Fibroblast of skin of abdomen (primary cell): Measurements from ENCODE around the gene TEX10.

Experiments
- DNase-seq: peaks from one replicate; pipeline ENCODE4 v3.0.0-alpha.2; 2013

TEX10 gene

DNA sequence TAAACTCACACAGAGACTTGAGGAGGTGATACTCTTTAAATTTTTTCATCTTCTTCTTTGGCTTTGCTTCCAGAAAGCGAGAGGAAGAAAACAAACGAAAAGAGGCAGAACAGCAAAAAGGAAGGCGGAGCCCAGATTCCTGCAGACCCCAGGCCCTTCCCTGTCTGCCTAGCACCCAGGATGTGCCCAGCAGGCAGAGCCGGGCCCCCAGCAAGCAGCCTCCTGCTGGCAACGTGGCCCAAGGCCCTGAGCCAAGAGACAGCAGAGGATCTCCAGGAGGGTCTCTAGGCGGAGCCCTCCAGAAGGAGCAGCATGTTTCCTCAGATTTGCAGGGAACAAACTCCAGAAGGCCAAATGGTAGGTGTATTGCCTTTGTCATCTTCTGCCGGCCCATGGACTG is 68.5 kb downstream of the TEX10 start:
- DNase-seq = no peak

DNA sequence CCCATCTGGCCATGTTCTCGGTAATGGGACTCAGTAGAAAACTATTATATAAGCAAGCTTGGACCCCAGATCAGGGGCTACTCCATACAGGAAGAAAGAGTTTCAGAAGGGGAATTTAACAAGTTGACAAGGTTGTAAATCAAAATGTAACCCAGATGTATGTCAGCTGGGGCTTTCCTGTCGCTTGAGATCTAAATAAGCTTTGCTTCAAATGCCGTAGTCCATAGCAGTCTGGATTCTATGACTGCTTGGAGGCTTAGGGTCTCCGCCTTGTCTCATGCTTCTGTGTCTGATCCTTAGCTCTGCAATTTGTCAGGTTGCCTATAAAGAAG is 70.4 kb downstream of the TEX10 start:
- no peak for DNase-seq

DNA sequence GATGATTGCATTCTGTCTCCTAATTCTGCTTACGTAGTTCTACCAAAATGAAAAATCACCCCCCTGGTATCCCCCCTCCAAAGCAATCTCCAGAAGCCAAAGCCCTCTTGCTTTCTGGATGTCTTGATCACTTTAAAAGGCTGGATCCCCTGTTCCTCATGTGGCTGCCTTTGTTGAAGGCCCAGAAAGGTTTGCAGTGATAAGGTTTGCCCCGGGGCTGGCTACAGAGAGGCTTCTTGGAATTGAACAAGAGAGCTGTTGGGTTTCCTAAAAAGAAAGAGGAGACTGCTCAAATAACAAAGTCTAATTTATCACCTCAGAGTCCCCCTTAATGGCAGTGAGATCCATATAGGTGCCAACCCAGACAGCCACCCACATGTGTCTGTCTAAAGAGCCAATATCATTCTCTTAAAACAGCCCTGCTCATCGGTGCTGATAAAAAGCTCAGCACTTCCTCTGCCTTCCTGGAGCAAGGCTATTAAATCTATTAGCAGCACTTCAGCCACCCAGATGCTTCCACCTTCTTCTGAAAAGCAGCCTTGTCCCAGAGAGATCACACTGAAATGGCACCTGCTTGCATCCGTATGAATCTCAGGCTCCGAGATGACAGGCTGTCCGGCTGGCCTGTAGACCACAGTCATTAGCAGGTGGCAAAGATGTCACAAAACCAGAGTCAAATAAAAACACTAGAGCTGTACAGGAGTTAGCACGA is 70.9 kb downstream of the TEX10 start:
- no peak for DNase-seq

DNA sequence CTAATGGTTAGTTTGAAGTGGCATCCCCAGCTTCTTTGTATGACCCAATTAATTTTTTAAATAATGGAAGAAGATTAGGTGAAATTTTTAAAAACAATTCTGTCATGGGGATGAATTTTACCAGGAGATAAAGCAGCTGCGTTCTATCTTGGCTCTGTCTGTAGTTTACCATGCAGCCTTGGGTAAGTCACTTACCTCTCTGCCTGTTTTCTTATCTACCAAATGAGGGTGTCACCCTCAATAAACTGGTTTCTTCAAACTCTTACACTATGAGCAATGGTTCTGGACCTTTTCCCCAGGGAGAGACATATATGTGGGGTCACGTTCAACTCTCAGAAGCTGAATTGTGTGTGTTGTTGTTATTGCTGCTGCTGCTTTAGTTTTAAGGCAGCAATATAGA is 71.7 kb downstream of the TEX10 start:
- no peak for DNase-seq

DNA sequence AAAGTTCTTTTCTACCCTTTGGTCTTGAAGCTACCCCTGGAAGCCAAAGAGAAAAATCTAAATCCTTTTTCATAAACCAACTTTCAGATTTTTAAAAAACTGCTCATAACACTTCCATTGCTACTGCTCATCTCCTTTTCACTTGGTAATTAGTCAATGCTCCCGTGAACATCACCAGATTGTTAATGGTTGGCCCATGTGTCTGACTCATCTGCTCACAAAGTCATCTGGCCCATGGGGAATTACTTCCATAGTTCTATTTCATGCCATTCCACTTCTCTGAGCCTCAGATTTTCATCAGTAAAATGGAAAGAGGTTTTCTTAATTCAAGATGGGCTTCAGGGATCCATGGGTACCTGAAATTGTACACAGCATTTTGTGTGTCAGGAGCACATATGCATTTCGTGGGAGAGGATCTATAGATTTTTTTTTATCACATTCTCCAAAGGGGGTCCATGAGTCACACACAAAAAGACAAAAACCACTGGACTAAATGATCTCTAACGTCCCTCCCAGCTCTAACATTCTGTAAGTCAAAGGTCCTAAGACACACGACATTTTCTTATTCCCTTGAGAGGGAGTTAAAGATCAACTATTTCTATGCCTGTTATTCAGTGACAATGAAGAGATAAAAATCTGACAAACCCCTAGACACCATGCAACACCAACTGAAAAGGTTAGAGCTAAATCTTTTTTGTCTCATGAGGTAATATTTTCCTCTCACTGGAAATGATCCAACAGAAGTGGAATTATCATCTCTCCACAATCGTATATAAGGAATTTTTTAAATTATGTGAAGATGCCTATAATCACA is 75.4 kb downstream of the TEX10 start:
- peak; percentile 74 for DNase-seq

DNA sequence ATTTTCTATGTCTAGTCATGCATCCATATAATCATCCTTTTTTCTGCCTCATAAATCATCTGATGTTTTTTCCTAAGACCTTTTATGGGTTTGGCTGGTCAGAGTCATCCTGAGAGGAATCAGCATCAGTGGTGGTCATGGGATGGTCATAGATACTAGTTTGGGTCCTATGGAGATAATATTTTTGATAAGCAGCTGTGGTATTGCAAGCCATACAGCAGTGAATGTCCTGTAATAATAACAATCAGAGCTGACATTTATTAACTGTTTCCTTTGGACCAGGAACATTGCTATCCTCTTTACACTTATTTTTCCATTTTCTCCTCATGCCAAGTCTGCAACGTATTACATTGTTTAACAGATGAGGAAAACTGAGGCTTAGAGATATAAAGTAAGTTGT is 83.1 kb downstream of the TEX10 start:
- DNase-seq = no peak

DNA sequence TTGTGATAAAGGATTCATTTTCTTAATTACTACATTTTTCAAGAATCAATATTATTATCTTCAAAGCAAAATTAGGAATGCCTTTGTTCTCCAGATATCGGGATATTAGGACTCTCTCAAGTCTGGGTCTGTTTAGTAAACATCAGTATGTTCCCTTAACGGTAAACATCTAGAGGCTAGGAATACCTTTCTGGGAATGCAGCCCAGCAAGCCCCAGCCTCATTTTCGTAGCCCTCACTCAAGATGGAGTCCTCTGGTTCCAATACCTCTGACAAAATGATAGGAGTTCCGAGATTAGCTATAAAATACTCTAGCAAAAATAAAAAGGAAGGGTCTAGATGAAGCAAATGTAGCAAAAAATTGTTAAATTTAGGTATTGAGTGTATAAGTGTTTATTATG is 84.5 kb downstream of the TEX10 start:
- no peak for DNase-seq

DNA sequence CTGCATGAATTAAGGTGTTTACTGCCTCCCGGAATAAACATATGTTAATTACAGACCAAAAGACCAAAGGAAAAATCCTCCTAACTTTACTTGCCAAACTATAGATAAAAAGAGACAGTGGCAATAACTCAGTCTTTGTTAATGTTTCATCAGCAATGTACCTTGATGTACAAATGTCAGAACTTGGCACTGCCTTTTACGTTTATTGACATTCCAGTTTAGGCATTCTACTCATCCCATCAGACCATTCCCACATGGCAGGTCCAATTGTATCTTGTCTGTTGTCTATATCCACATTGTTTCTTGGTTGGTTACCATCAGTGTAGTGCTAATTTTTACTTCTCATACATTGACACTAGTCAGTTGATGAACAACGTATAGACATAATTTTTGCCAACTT is 85.5 kb downstream of the TEX10 start:
- DNase-seq = no peak
